NCI-H748 (cell line): ENCODE results near the gene ADAMTSL3.
"Not testable (repeated sequence)": the region's sequence is repeated elsewhere in the genome, so short reads cannot be mapped to it uniquely, and the experiment has no call there.

Source experiments
- DNase-seq: peaks from one replicate; lab custom pipeline; 2025; ENCODE audit not compliant: unreplicated experiment; lab: John Stamatoyannopoulos, UW

ADAMTSL3 gene

GRCh38 chr15:84003791-84004503, 350.0 kb downstream of the ADAMTSL3 start:
- DNase-seq = no peak

- DNase-seq = no peak
Measured at GRCh38 chr15:84006421-84006820, 352.5 kb downstream of the ADAMTSL3 start.

GRCh38 chr15:84009616-84010015, 355.7 kb downstream of the ADAMTSL3 start:
- DNase-seq = no peak

- DNase-seq = no peak
Measured at GRCh38 chr15:84010246-84010645, 356.3 kb downstream of the ADAMTSL3 start.

- DNase-seq = no peak
Measured at GRCh38 chr15:84016371-84016770, 362.4 kb downstream of the ADAMTSL3 start.

- DNase-seq = no peak
Measured at GRCh38 chr15:84022516-84022915, 368.6 kb downstream of the ADAMTSL3 start.

GRCh38 chr15:84023636-84024035, 369.7 kb downstream of the ADAMTSL3 start:
- DNase-seq = peak; percentile 20

GRCh38 chr15:84033793-84034553, 380.1 kb downstream of the ADAMTSL3 start:
- no peak for DNase-seq

- peak; percentile 29 for DNase-seq
Measured at GRCh38 chr15:84034578-84035398, 380.9 kb downstream of the ADAMTSL3 start.

GRCh38 chr15:84035399-84035766, 381.5 kb downstream of the ADAMTSL3 start:
- DNase-seq = peak; percentile 2

- DNase-seq = no peak
Measured at GRCh38 chr15:84037301-84037700, 383.4 kb downstream of the ADAMTSL3 start.

GRCh38 chr15:84042434-84043056, 388.6 kb downstream of the ADAMTSL3 start:
- peak; percentile 39 for DNase-seq

- DNase-seq = no peak
Measured at GRCh38 chr15:84046064-84046637, 392.2 kb downstream of the ADAMTSL3 start.

GRCh38 chr15:84049480-84049879, 395.6 kb downstream of the ADAMTSL3 start:
- not testable (repeated sequence) for DNase-seq

- DNase-seq = no peak
Measured at GRCh38 chr15:84050076-84050475, 396.2 kb downstream of the ADAMTSL3 start.

GRCh38 chr15:84051146-84051545, 397.2 kb downstream of the ADAMTSL3 start:
- not testable (repeated sequence) for DNase-seq

- DNase-seq = not testable (repeated sequence)
Measured at GRCh38 chr15:84054544-84054943, 400.6 kb downstream of the ADAMTSL3 start.

- DNase-seq = no peak
Measured at GRCh38 chr15:84057714-84058331, 403.9 kb downstream of the ADAMTSL3 start.

GRCh38 chr15:84063674-84064073, 409.8 kb downstream of the ADAMTSL3 start:
- DNase-seq = not testable (repeated sequence)

- DNase-seq = not testable (repeated sequence)
Measured at GRCh38 chr15:84068674-84069073, 414.8 kb downstream of the ADAMTSL3 start.
